Endodermal cell (in vitro differentiated cells): Measurements from ENCODE around the gene CD300H. TPM values are rescaled to one million over a fixed set of nuclear protein-coding genes. Genes with fewer than 3 reads are reported as not detected.

Source experiments
- DNase-seq: peaks from one replicate; pipeline ENCODE4 v3.0.0-alpha.2; 2017
- H3K27ac ChIP-seq: 2 replicates; pipeline ENCODE4 v1.5.1; 2013; ENCODE audit warnings: mild to moderate bottlenecking, low read depth, low read length, moderate library complexity
- H3K27me3 ChIP-seq: 2 replicates; pipeline ENCODE4 v1.6.1; 2013; ENCODE audit warnings: mild to moderate bottlenecking, low read length, moderate library complexity; ENCODE audit not compliant: insufficient read depth, control insufficient read depth, poor library complexity, severe bottlenecking
- H3K36me3 ChIP-seq: 2 replicates; pipeline ENCODE4 v1.7.0; 2013; ENCODE audit warnings: mild to moderate bottlenecking, low read length, moderate library complexity; ENCODE audit not compliant: control insufficient read depth, insufficient read depth
- H3K4me1 ChIP-seq: one replicate; pipeline ENCODE4 v1.7.0; 2013; ENCODE audit warnings: low read length; ENCODE audit not compliant: control insufficient read depth, insufficient read depth
- H3K4me3 ChIP-seq: 2 replicates; pipeline ENCODE4 v1.5.1; 2013; ENCODE audit warnings: mild to moderate bottlenecking, low read length, moderate library complexity
- H3K9ac ChIP-seq: 2 replicates; pipeline ENCODE4 v1.6.1; 2013; ENCODE audit warnings: mild to moderate bottlenecking, low read length, moderate library complexity; ENCODE audit not compliant: poor library complexity, severe bottlenecking; ENCODE audit errors: extremely low read depth
- H3K9me3 ChIP-seq: 2 replicates; pipeline ENCODE4 v1.6.1; 2013; ENCODE audit warnings: mild to moderate bottlenecking, low read length, moderate library complexity; ENCODE audit not compliant: control insufficient read depth
- H3K27ac Mint-ChIP-seq: 2 replicates; pipeline ENCODE4 v1.8.0; 2020; ENCODE audit warnings: mixed read lengths
- H3K27me3 Mint-ChIP-seq: 2 replicates; pipeline ENCODE4 v1.8.0; 2021; ENCODE audit warnings: mild to moderate bottlenecking, mixed read lengths; ENCODE audit not compliant: insufficient read depth
- H3K36me3 Mint-ChIP-seq: 2 replicates; pipeline ENCODE4 v1.8.0; 2020; ENCODE audit warnings: low read depth, mixed read lengths
- H3K4me1 Mint-ChIP-seq: 2 replicates; pipeline ENCODE4 v1.8.0; 2020; ENCODE audit warnings: mixed read lengths
- H3K4me3 Mint-ChIP-seq: 2 replicates; pipeline ENCODE4 v1.8.0; 2020; ENCODE audit warnings: mild to moderate bottlenecking, moderate library complexity, mixed read lengths
- H3K9me3 Mint-ChIP-seq: 2 replicates; pipeline ENCODE4 v1.8.0; 2020; ENCODE audit warnings: mild to moderate bottlenecking, mixed read lengths
- WGBS, 2 experiments: methylation state at CpG; one replicate each; pipeline versions ENCODE4 v1.1.5 to v1.1.7; 2013; ENCODE audit warnings: missing lambda C conversion rate in 2 of 2, mixed read lengths in 1 of 2; ENCODE audit not compliant: insufficient coverage in 1 of 2, insufficient read length in 1 of 2; 5-methylcytosine and 5-hydroxymethylcytosine counted together
- total RNA-seq, 2 donors: library from RNA; stranded (reverse); fragmentation: NEBNext Ultra II Directional in 1 of 2; extraction: Animal tissue kit (Norgen Biotek cat#: 25700) in 1 of 2; gene quantifications; 2 replicates in 1 of 2; 3 replicates in 1 of 2; pipeline ENCODE4 v1.2.1, GENCODE V29; 2021
- TF ChIP-seq, protein P1 (sequence below): fragments of 200-600 bp; sonication (generic); conservative IDR thresholded peaks from 2 replicates; pipeline ENCODE4 v1.5.0; 2021; ENCODE audit warnings: antibody characterized with exemption, mild to moderate bottlenecking

CD300H gene
- total RNA-seq, 2 donors from 2014 or later, result not detected

GRCh38 chr17:74584292-74585060, 17.2 kb upstream of the CD300H start:
- TF ChIP-seq, protein P1, sequence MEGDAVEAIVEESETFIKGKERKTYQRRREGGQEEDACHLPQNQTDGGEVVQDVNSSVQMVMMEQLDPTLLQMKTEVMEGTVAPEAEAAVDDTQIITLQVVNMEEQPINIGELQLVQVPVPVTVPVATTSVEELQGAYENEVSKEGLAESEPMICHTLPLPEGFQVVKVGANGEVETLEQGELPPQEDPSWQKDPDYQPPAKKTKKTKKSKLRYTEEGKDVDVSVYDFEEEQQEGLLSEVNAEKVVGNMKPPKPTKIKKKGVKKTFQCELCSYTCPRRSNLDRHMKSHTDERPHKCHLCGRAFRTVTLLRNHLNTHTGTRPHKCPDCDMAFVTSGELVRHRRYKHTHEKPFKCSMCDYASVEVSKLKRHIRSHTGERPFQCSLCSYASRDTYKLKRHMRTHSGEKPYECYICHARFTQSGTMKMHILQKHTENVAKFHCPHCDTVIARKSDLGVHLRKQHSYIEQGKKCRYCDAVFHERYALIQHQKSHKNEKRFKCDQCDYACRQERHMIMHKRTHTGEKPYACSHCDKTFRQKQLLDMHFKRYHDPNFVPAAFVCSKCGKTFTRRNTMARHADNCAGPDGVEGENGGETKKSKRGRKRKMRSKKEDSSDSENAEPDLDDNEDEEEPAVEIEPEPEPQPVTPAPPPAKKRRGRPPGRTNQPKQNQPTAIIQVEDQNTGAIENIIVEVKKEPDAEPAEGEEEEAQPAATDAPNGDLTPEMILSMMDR, result no peak
- Mint-ChIP-seq H3K36me3 (no peaks in the 10 kb centered on the region), H3K4me3 (no peak overlapping the region), H3K27me3 (peaks cover 11% of the 10 kb centered on the region), H3K27ac (no peak overlapping the region), H3K4me1 (no peaks in the 10 kb centered on the region), H3K9me3 (no peaks in the 10 kb centered on the region)
- Histone ChIP-seq H3K9me3 (no peaks in the 10 kb centered on the region), H3K36me3 (no peaks in the 10 kb centered on the region), H3K4me3 (no peak overlapping the region), H3K27me3 (no peaks in the 10 kb centered on the region), H3K27ac (no peak overlapping the region), H3K9ac (no peak overlapping the region), H3K4me1 (no peaks in the 10 kb centered on the region)
- WGBS, 2 experiments, result 74 to 79% methylated on average over 12 to 14 of the region's 14 CpGs
- DNase-seq, result no peak

DNA sequence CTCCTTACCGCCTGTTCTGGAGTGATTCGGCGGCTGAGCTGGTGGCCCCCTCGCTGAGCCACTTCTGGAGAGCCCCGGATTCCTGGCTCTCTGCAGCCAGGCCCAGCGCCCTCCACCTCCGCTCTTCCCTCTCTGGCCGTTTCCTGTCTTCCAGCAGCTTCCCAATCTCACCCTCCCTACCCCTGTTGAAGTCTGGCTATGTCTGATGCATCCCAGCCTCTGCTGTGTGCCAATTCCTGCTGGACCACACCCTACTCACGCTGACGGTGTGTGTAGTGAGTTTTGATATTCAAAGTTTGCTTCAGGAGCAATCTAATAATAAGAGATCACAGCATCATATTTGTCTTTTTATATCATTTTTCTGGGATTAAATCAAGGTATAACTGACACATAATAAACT, 15.3 kb upstream of the CD300H start:
- WGBS, 2 experiments, result 86 to 95% methylated on average over 5 to 8 of the region's 10 CpGs
- Mint-ChIP-seq H3K4me1 (no peaks in the 10 kb centered on the region), H3K9me3 (no peaks in the 10 kb centered on the region), H3K27ac (no peak overlapping the region), H3K36me3 (no peaks in the 10 kb centered on the region), H3K4me3 (no peak overlapping the region), H3K27me3 (peaks cover 14% of the 10 kb centered on the region)
- H3K4me3 ChIP-seq, result no peak overlapping the region
- H3K27ac ChIP-seq, result no peak overlapping the region
- no peaks in the 10 kb centered on the region for H3K36me3 ChIP-seq
- no peak overlapping the region for H3K9ac ChIP-seq
- H3K4me1 ChIP-seq, result no peaks in the 10 kb centered on the region
- TF ChIP-seq, protein P1, result no peak
- no peaks in the 10 kb centered on the region for H3K27me3 ChIP-seq
- no peak for DNase-seq
- H3K9me3 ChIP-seq, result no peaks in the 10 kb centered on the region

GRCh38 chr17:74579900-74580299, 12.6 kb upstream of the CD300H start:
- H3K9me3 ChIP-seq, result no peaks in the 10 kb centered on the region
- no peaks in the 10 kb centered on the region for H3K9me3 Mint-ChIP-seq
- H3K4me3 ChIP-seq, result no peak overlapping the region
- H3K4me3 Mint-ChIP-seq, result no peak overlapping the region
- H3K27me3 ChIP-seq, result peaks cover 18% of the 10 kb centered on the region
- H3K4me1 Mint-ChIP-seq, result no peaks in the 10 kb centered on the region
- TF ChIP-seq, protein P1, result no peak
- H3K9ac ChIP-seq, result no peak overlapping the region
- DNase-seq, result no peak
- H3K27ac ChIP-seq, result no peak overlapping the region
- peaks cover 22% of the 10 kb centered on the region for H3K27me3 Mint-ChIP-seq
- no peaks in the 10 kb centered on the region for H3K36me3 ChIP-seq
- 92 to 96% methylated on average over 4 to 7 of the region's 7 CpGs for WGBS, 2 experiments
- H3K36me3 Mint-ChIP-seq, result no peaks in the 10 kb centered on the region
- no peaks in the 10 kb centered on the region for H3K4me1 ChIP-seq
- H3K27ac Mint-ChIP-seq, result no peak overlapping the region
